Measurements from ENCODE around the gene TNFRSF4. TPM values are rescaled to one million over a fixed set of nuclear protein-coding genes. Genes with fewer than 3 reads are reported as not detected.

Gene TNFRSF4
- total and polyA plus RNA-seq, 8 donors: 2.0 to 4.5 (median 3.1) TPM

DNA sequence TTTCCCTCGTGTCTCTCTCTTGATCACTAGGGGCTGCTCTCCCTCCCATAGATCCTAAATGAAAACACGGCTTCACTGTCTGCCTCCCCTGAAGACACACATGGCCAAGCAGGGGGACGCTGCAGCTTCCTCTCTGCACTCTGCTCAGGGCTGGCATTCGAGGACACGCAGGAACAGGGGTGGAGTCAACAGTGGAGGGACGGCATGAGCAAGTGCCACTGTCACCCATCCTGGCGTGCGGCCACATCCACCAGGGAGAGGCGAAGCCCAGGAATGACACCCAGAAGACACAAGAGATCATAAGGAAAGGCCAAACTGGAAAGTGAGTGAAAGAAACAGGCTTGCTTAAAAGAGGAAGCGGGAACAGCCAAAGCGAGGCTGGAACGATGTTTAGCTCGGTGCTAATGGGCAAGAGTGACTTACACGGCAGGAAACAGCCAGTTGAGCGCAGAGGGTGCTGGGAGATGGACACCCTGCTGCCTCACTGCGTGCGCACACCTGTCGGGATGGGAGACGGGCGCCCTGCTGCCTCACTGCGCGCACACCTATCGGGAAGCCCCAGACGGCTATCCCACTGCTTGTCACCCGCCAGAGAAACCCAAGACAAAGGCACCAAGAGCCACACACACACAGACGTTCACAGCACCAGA lies 46.1 kb upstream of the TNFRSF4 start:
- ATAC-seq: no peak
- no peaks in the 10 kb centered on the region for H3K9me3 ChIP-seq
- no peak overlapping the region for H3K4me3 ChIP-seq
- no peaks in the 10 kb centered on the region for H3K27me3 ChIP-seq
- DNase-seq: no peak
- no peak overlapping the region for H3K27ac ChIP-seq
- TF ChIP-seq, protein P1, sequence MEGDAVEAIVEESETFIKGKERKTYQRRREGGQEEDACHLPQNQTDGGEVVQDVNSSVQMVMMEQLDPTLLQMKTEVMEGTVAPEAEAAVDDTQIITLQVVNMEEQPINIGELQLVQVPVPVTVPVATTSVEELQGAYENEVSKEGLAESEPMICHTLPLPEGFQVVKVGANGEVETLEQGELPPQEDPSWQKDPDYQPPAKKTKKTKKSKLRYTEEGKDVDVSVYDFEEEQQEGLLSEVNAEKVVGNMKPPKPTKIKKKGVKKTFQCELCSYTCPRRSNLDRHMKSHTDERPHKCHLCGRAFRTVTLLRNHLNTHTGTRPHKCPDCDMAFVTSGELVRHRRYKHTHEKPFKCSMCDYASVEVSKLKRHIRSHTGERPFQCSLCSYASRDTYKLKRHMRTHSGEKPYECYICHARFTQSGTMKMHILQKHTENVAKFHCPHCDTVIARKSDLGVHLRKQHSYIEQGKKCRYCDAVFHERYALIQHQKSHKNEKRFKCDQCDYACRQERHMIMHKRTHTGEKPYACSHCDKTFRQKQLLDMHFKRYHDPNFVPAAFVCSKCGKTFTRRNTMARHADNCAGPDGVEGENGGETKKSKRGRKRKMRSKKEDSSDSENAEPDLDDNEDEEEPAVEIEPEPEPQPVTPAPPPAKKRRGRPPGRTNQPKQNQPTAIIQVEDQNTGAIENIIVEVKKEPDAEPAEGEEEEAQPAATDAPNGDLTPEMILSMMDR (IDR thresholded peaks at IDR 0.05): no peak
- H3K36me3 ChIP-seq: peaks cover 0 to 87% of the 10 kb centered on the region in 2 donors
- H3K4me1 ChIP-seq: peaks cover 0 to 7% of the 10 kb centered on the region in 2 donors
- intact Hi-C loops (cut with DNase I): no loop called here

DNA sequence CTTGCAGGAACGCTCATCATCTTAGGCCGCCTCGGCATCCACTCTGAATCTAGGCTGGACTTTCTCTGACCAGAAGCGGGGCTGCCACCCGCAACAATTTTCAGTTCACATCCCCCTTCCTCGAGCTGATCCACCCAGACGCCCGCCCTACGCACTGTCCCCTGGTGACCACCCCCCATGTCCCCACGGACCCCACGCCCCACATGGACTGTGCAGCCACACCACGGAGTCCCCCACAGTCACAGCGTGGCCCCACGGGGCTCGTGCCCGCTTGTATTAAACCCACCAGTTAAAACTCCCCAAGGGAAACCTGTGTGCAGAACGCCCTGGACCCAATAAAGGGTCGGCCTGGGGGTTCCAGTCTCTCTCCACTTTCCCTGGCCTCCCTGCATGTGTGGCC lies 45.6 kb upstream of the TNFRSF4 start:
- H3K36me3 ChIP-seq: peaks cover 0 to 87% of the 10 kb centered on the region in 2 donors
- no peak for ATAC-seq
- peaks cover 0 to 7% of the 10 kb centered on the region in 2 donors for H3K4me1 ChIP-seq
- H3K4me3 ChIP-seq: no peak overlapping the region
- TF ChIP-seq, protein P1 (IDR thresholded peaks at IDR 0.05): no peak
- DNase-seq: no peak
- H3K27me3 ChIP-seq: no peaks in the 10 kb centered on the region
- intact Hi-C loops (cut with DNase I): no loop called here
- no peak overlapping the region for H3K27ac ChIP-seq
- no peaks in the 10 kb centered on the region for H3K9me3 ChIP-seq

DNA sequence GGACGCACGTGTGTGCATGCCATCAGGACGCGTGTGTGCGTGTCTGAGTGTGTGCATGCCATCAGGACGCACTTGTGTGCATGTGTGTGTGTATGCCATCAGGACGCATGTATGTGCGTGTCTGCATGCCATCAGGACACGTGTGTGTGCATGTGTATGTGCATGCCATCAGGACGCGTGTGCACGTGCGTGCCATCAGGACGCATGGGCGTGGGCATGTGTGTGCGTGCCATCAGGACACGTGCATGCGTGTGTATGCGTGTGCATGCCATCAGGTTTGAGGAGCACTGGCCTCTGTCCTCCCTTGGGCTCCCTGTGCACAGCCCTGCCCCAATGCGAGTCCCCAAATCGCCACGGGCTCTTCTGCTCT lies 45.2 kb upstream of the TNFRSF4 start:
- Histone ChIP-seq H3K4me1 (peaks cover 0 to 7% of the 10 kb centered on the region in 2 donors), H3K27me3 (no peaks in the 10 kb centered on the region), H3K9me3 (no peaks in the 10 kb centered on the region), H3K4me3 (no peak overlapping the region), H3K36me3 (peaks cover 0 to 87% of the 10 kb centered on the region in 2 donors), H3K27ac (no peak overlapping the region)
- TF ChIP-seq, protein P1 (IDR thresholded peaks at IDR 0.05): no peak
- ATAC-seq (no peak), DNase-seq (no peak)
- intact Hi-C loops (cut with DNase I): no loop called here

DNA sequence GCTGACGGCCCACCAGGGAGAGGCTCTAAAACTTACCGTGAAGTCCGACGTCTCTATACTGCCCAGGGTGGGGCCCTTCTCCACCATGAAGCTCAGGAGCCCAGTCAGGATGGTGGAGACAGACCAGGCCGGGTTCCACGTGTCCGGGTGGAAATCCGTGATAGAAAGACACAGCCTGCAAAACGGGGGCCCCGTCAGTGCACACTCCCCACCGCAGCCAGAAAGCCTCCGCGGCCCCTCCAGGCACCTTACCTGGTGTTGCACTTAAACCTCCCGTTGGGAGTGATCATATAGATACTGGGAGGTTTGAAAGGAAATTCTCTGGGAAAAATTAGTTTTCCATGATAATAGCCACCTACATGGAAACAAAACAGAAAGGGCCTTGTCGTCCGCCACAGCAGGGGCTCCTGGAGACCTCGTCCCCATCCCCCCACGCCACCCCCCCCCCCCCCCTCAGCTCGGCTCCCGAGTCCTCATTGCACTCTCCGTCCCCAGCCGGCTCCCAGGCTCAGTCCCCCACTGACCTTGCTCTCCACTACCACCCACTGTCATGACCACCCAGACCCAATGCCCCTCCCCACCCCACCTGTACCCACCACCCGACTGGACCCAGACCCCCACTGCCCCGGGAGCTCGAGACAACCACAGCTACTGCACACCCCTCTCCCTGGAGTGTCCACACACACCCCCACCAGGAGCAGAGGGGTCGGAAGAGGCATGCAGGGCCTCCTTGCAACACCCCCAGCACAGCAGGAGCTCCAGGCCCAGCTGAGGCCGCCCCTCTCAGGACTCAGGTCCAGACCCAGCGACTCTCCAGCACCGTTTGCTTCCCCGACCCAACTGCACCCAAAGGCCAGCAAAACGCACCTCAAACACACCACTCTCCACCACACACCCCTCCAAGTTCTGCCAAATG lies 43.3 kb upstream of the TNFRSF4 start:
- ATAC-seq (no peak), DNase-seq (no peak)
- peaks cover 0 to 7% of the 10 kb centered on the region in 2 donors for H3K4me1 ChIP-seq
- no peak overlapping the region for H3K27ac ChIP-seq
- H3K27me3 ChIP-seq: no peaks in the 10 kb centered on the region
- H3K36me3 ChIP-seq: peaks cover 0 to 87% of the 10 kb centered on the region in 2 donors
- TF ChIP-seq, protein P1 (IDR thresholded peaks at IDR 0.05): no peak
- no peak overlapping the region for H3K4me3 ChIP-seq
- intact Hi-C loops (cut with DNase I): no loop called here
- H3K9me3 ChIP-seq: no peaks in the 10 kb centered on the region

DNA sequence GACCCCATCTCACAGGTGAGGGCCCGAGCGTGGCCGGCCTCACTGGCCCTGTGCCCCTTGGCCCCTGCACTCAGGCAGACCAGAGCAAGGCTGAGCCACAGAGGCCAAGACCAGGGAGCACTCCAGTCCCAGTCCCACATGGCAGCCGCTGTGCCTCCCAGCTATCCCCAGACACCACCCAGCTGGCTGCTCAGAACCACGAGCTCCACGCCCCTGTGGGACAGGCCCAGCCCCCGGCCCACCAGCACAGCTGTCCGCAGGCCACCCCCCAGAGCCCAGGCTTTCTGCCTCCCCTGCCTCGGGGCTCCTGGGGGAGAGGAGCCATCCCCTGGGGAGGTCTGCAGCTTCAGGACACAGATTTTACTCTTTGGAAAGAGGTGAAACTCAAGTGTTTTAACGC lies 41.7 kb upstream of the TNFRSF4 start:
- Histone ChIP-seq H3K36me3 (peaks cover 0 to 76% of the 10 kb centered on the region in 2 donors), H3K27ac (no peak overlapping the region), H3K9me3 (no peaks in the 10 kb centered on the region), H3K4me3 (no peak overlapping the region), H3K27me3 (no peaks in the 10 kb centered on the region), H3K4me1 (no peaks in the 10 kb centered on the region)
- ATAC-seq (no peak), DNase-seq (no peak)
- intact Hi-C loops (cut with DNase I): no loop called here
- TF ChIP-seq, protein P1 (IDR thresholded peaks at IDR 0.05): no peak

All from left lung (tissue), 10 donors.